H1 (cell line): Measurements from ENCODE around the gene LMBR1. TPM values are rescaled to one million over a fixed set of nuclear protein-coding genes. Genes with fewer than 3 reads are reported as not detected.

Experiments used
- BCL11A ChIP-seq, 2 experiments: IDR thresholded peaks; one replicate each; pipeline ENCODE4 v1.6.1; 2011; ENCODE audit warnings: low read depth in 2 of 2, low read length in 2 of 2, mild to moderate bottlenecking in 2 of 2
- CHD2 ChIP-seq: IDR thresholded peaks from 2 replicates; pipeline ENCODE4 v1.6.1; 2012; ENCODE audit warnings: low read length, improper control_type of control experiment
- E2F6 ChIP-seq: IDR thresholded peaks from 2 replicates; pipeline ENCODE4 v1.6.1; 2012; ENCODE audit warnings: inconsistent platforms
- GTF2F1 ChIP-seq: IDR thresholded peaks from 2 replicates; pipeline ENCODE4 v1.6.1; 2012; ENCODE audit warnings: low read depth, low read length, improper control_type of control experiment, borderline replicate concordance
- POLR2AphosphoS5 ChIP-seq: IDR thresholded peaks from 2 replicates; pipeline ENCODE4 v1.6.1; 2011; ENCODE audit warnings: low read depth, low read length
- RBBP5 ChIP-seq: IDR thresholded peaks from 2 replicates; pipeline ENCODE4 v1.7.1; 2012; ENCODE audit warnings: low read depth, mild to moderate bottlenecking, inconsistent platforms, low read length, moderate library complexity, borderline replicate concordance
- SIX5 ChIP-seq: IDR thresholded peaks from 2 replicates; pipeline ENCODE4 v1.6.1; 2011; ENCODE audit warnings: mild to moderate bottlenecking, low read depth, low read length
- SRF ChIP-seq: IDR thresholded peaks from 2 replicates; pipeline ENCODE4 v1.6.1; 2011; ENCODE audit warnings: mild to moderate bottlenecking, low read depth, low read length, moderate library complexity
- polyA plus RNA-seq, 7 experiments: library from polyadenylated mRNA; depleted of rRNA in 3 of 7; stranded (reverse) in 5 of 7; unstranded in 2 of 7; fragments of >200 nt in 5 of 7; fragments of 200-250 nt in 2 of 7; gene quantifications; 1 replicate in 5 of 7; 2 replicates in 1 of 7; 4 replicates in 1 of 7; pipeline versions ENCODE4 v1.2.1 to v1.2.3, GENCODE V29; 2011 to 2013; ENCODE audit warnings: missing spikeins in 2 of 7, mixed read lengths in 2 of 7
- total RNA-seq: library from RNA; stranded (reverse); fragmentation: NEBNext Ultra II Directional; extraction: Animal tissue kit (Norgen Biotek cat#: 25700); gene quantifications from 2 replicates; pipeline ENCODE4 v1.2.1, GENCODE V29; 2021
- TF ChIP-seq, protein P1 (sequence below): fragments of 300-600 bp; sonication (generic); IDR thresholded peaks from 2 replicates; pipeline ENCODE4 v1.7.1; 2012; ENCODE audit warnings: low read length, moderate library complexity, mild to moderate bottlenecking, inconsistent platforms; ENCODE audit not compliant: insufficient replicate concordance

Gene LMBR1
- total and polyA plus RNA-seq, 2 of the 8 experiments (the other 6 are each of a cell fraction or from before 2014, with no cell fraction given) = 15.1 to 70.4 TPM

- TF ChIP-seq, protein P1, sequence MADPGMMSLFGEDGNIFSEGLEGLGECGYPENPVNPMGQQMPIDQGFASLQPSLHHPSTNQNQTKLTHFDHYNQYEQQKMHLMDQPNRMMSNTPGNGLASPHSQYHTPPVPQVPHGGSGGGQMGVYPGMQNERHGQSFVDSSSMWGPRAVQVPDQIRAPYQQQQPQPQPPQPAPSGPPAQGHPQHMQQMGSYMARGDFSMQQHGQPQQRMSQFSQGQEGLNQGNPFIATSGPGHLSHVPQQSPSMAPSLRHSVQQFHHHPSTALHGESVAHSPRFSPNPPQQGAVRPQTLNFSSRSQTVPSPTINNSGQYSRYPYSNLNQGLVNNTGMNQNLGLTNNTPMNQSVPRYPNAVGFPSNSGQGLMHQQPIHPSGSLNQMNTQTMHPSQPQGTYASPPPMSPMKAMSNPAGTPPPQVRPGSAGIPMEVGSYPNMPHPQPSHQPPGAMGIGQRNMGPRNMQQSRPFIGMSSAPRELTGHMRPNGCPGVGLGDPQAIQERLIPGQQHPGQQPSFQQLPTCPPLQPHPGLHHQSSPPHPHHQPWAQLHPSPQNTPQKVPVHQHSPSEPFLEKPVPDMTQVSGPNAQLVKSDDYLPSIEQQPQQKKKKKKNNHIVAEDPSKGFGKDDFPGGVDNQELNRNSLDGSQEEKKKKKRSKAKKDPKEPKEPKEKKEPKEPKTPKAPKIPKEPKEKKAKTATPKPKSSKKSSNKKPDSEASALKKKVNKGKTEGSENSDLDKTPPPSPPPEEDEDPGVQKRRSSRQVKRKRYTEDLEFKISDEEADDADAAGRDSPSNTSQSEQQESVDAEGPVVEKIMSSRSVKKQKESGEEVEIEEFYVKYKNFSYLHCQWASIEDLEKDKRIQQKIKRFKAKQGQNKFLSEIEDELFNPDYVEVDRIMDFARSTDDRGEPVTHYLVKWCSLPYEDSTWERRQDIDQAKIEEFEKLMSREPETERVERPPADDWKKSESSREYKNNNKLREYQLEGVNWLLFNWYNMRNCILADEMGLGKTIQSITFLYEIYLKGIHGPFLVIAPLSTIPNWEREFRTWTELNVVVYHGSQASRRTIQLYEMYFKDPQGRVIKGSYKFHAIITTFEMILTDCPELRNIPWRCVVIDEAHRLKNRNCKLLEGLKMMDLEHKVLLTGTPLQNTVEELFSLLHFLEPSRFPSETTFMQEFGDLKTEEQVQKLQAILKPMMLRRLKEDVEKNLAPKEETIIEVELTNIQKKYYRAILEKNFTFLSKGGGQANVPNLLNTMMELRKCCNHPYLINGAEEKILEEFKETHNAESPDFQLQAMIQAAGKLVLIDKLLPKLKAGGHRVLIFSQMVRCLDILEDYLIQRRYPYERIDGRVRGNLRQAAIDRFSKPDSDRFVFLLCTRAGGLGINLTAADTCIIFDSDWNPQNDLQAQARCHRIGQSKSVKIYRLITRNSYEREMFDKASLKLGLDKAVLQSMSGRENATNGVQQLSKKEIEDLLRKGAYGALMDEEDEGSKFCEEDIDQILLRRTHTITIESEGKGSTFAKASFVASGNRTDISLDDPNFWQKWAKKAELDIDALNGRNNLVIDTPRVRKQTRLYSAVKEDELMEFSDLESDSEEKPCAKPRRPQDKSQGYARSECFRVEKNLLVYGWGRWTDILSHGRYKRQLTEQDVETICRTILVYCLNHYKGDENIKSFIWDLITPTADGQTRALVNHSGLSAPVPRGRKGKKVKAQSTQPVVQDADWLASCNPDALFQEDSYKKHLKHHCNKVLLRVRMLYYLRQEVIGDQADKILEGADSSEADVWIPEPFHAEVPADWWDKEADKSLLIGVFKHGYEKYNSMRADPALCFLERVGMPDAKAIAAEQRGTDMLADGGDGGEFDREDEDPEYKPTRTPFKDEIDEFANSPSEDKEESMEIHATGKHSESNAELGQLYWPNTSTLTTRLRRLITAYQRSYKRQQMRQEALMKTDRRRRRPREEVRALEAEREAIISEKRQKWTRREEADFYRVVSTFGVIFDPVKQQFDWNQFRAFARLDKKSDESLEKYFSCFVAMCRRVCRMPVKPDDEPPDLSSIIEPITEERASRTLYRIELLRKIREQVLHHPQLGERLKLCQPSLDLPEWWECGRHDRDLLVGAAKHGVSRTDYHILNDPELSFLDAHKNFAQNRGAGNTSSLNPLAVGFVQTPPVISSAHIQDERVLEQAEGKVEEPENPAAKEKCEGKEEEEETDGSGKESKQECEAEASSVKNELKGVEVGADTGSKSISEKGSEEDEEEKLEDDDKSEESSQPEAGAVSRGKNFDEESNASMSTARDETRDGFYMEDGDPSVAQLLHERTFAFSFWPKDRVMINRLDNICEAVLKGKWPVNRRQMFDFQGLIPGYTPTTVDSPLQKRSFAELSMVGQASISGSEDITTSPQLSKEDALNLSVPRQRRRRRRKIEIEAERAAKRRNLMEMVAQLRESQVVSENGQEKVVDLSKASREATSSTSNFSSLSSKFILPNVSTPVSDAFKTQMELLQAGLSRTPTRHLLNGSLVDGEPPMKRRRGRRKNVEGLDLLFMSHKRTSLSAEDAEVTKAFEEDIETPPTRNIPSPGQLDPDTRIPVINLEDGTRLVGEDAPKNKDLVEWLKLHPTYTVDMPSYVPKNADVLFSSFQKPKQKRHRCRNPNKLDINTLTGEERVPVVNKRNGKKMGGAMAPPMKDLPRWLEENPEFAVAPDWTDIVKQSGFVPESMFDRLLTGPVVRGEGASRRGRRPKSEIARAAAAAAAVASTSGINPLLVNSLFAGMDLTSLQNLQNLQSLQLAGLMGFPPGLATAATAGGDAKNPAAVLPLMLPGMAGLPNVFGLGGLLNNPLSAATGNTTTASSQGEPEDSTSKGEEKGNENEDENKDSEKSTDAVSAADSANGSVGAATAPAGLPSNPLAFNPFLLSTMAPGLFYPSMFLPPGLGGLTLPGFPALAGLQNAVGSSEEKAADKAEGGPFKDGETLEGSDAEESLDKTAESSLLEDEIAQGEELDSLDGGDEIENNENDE = no peak
- TF ChIP-seq SIX5 (no peak), CHD2 (no peak), E2F6 (no peak), POLR2AphosphoS5 (no peak), RBBP5 (no peak), GTF2F1 (no peak), BCL11A (IDR thresholded peaks at IDR 0.05; ENCODE audit: low read depth in 2 of 2, low read length in 2 of 2) (no peak), SRF (no peak)
These were observed 73.2 kb downstream of the LMBR1 start (continued) for GRCh38 chr7:156819733-156820295.
